NCI-H2196 treated with DMSO at 0.1 percent for 48 hours (cell line): ENCODE data around the gene ERI3.
A peak's percentile ranks its signal among the peaks of the same experiment; 100 is the strongest.
"Not testable (repeated sequence)": the region's sequence is repeated elsewhere in the genome, so short reads cannot be mapped to it uniquely, and the experiment has no call there.

Experiments used
- DNase-seq: peaks from one replicate; lab custom pipeline; 2025; ENCODE audit not compliant: unreplicated experiment; lab: John Stamatoyannopoulos, UW

ERI3 gene

GRCh38 chr1:44217809-44218410, 137.1 kb downstream of the ERI3 start:
- peak; percentile 58 for DNase-seq

- peak; percentile 74 for DNase-seq
These were observed 141.6 kb downstream of the ERI3 start, which contains the start of gene DMAP1 for GRCh38 chr1:44213222-44214112. TSS of gene DMAP1 (plus strand) at chr1:44213471. CDS start at chr1:44213754, 283 bp downstream.

GRCh38 chr1:44212355-44213221, 142.5 kb downstream of the ERI3 start:
- DNase-seq, result no peak

GRCh38 chr1:44210595-44210994, 144.5 kb downstream of the ERI3 start:
- DNase-seq, result no peak

- no peak for DNase-seq
These were observed 146.8 kb downstream of the ERI3 start for GRCh38 chr1:44208226-44208625.

- not testable (repeated sequence) for DNase-seq
These were observed 148.5 kb downstream of the ERI3 start for GRCh38 chr1:44206545-44206944.

GRCh38 chr1:44200336-44200735, 154.7 kb downstream of the ERI3 start:
- DNase-seq, result no peak

GRCh38 chr1:44174630-44175029, 180.4 kb downstream of the ERI3 start:
- no peak for DNase-seq
